ENCODE measurements around the gene CLP1. TPM values are rescaled to one million over a fixed set of nuclear protein-coding genes. Genes with fewer than 3 reads are reported as not detected.

Gene CLP1
- total RNA-seq, 1 experiment from 2014 or later, result 22.1 TPM

GRCh38 chr11:57619331-57619730, 38.2 kb upstream of the CLP1 start:
- peak in 1 of 2 experiments; percentile 15 for TF ChIP-seq CTCF (IDR thresholded peaks at IDR 0.05; ENCODE audit: insufficient read depth in 1 of 2, low read depth in 1 of 2, low read length in 1 of 2, severe bottlenecking in 1 of 2, unreplicated experiment in 1 of 2)

GRCh38 chr11:57620467-57620866, 37.1 kb upstream of the CLP1 start:
- Histone ChIP-seq H3K36me3 (ENCODE audit: control insufficient read depth, insufficient read depth, low read length) (no peaks in the 10 kb centered on the region), H3K4me3 (ENCODE audit: low read depth, low read length) (no peak overlapping the region), H3K4me1 (no peaks in the 10 kb centered on the region), H3K27me3 (replicated peaks; ENCODE audit: control insufficient read depth, insufficient read depth, low read length) (no peaks in the 10 kb centered on the region), H3K9me3 (peaks cover 11% of the 10 kb centered on the region; the same call in 1 of the 2 replicates)
- no peaks in the 10 kb centered on the region for H3K36me3 Mint-ChIP-seq (ENCODE audit: insufficient read depth, unreplicated experiment)
- H3K9me3 Mint-ChIP-seq (ENCODE audit: unreplicated experiment), result no peaks in the 10 kb centered on the region
- no peak overlapping the region for H3K4me3 Mint-ChIP-seq (ENCODE audit: unreplicated experiment)
- no peak for DNase-seq
- ChIA-PET POLR2A (no interaction called here), CTCF (interaction anchor here (1.2 kb wide), 1 partner anchor 24 kb away, joined by 4 read pairs; no protein-coding TSS in a partner anchor)
- no peaks in the 10 kb centered on the region for H3K27me3 Mint-ChIP-seq (ENCODE audit: insufficient read depth, unreplicated experiment)
- intact Hi-C loops (cut with micrococcal nuclease; ENCODE audit: unreplicated experiment), result no loop called here
- H3K4me1 Mint-ChIP-seq (ENCODE audit: low read depth, unreplicated experiment), result no peaks in the 10 kb centered on the region
- no peak for TF ChIP-seq CTCF (IDR thresholded peaks at IDR 0.05; ENCODE audit: insufficient read depth in 1 of 2, low read depth in 1 of 2, low read length in 1 of 2, severe bottlenecking in 1 of 2, unreplicated experiment in 1 of 2)
- BruUV-seq (replicated peaks), result no TSS peak
- no peak overlapping the region for H3K27ac Mint-ChIP-seq (ENCODE audit: unreplicated experiment)

More at GRCh38 chr11:57619331-57619730, 38.2 kb upstream of the CLP1 start:
- ChIA-PET CTCF (no interaction called here), POLR2A (no interaction called here)
- H3K36me3 Mint-ChIP-seq (ENCODE audit: insufficient read depth, unreplicated experiment), result no peaks in the 10 kb centered on the region
- H3K9me3 Mint-ChIP-seq (ENCODE audit: unreplicated experiment), result no peaks in the 10 kb centered on the region
- H3K4me1 ChIP-seq, result no peaks in the 10 kb centered on the region
- no peaks in the 10 kb centered on the region for H3K27me3 Mint-ChIP-seq (ENCODE audit: insufficient read depth, unreplicated experiment)
- no peak overlapping the region for H3K4me3 ChIP-seq (ENCODE audit: low read depth, low read length)
- no peak overlapping the region for H3K4me3 Mint-ChIP-seq (ENCODE audit: unreplicated experiment)
- H3K27me3 ChIP-seq (replicated peaks; ENCODE audit: control insufficient read depth, insufficient read depth, low read length), result no peaks in the 10 kb centered on the region
- no peak for DNase-seq
- no peaks in the 10 kb centered on the region for H3K36me3 ChIP-seq (ENCODE audit: control insufficient read depth, insufficient read depth, low read length)
- no TSS peak for BruUV-seq (replicated peaks)
- H3K27ac Mint-ChIP-seq (ENCODE audit: unreplicated experiment), result no peak overlapping the region
- no peaks in the 10 kb centered on the region for H3K4me1 Mint-ChIP-seq (ENCODE audit: low read depth, unreplicated experiment)
- intact Hi-C loops (cut with micrococcal nuclease; ENCODE audit: unreplicated experiment), result no loop called here
- H3K9me3 ChIP-seq, result peaks cover 11% of the 10 kb centered on the region; the same call in 1 of the 2 replicates

- no peak overlapping the region for H3K27ac Mint-ChIP-seq (ENCODE audit: unreplicated experiment)
- Histone ChIP-seq H3K36me3 (ENCODE audit: control insufficient read depth, insufficient read depth, low read length) (no peaks in the 10 kb centered on the region), H3K4me1 (no peaks in the 10 kb centered on the region), H3K9me3 (peaks cover 11% of the 10 kb centered on the region; the same call in 1 of the 2 replicates), H3K27me3 (replicated peaks; ENCODE audit: control insufficient read depth, insufficient read depth, low read length) (no peaks in the 10 kb centered on the region), H3K4me3 (ENCODE audit: low read depth, low read length) (no peak overlapping the region)
- POLR2A ChIA-PET, result no interaction called here
- intact Hi-C loops (cut with micrococcal nuclease; ENCODE audit: unreplicated experiment), result no loop called here
- no peak for TF ChIP-seq CTCF (IDR thresholded peaks at IDR 0.05; ENCODE audit: insufficient read depth in 1 of 2, low read depth in 1 of 2, low read length in 1 of 2, severe bottlenecking in 1 of 2, unreplicated experiment in 1 of 2)
- CTCF ChIA-PET, result no interaction called here
- no peak overlapping the region for H3K4me3 Mint-ChIP-seq (ENCODE audit: unreplicated experiment)
- H3K27me3 Mint-ChIP-seq (ENCODE audit: insufficient read depth, unreplicated experiment), result no peaks in the 10 kb centered on the region
- no peaks in the 10 kb centered on the region for H3K9me3 Mint-ChIP-seq (ENCODE audit: unreplicated experiment)
- no peaks in the 10 kb centered on the region for H3K36me3 Mint-ChIP-seq (ENCODE audit: insufficient read depth, unreplicated experiment)
- H3K4me1 Mint-ChIP-seq (ENCODE audit: low read depth, unreplicated experiment), result no peaks in the 10 kb centered on the region
- no TSS peak for BruUV-seq (replicated peaks)
- no peak for DNase-seq
Observed at GRCh38 chr11:57622263-57622662, 35.3 kb upstream of the CLP1 start.

Data from Caco-2 (cell line).